Type B pancreatic cell (in vitro differentiated cells): ENCODE data around the gene GRIK4. TPM values are rescaled to one million over a fixed set of nuclear protein-coding genes. Genes with fewer than 3 reads are reported as not detected.
"Not testable (repeated sequence)": the region's sequence is repeated elsewhere in the genome, so short reads cannot be mapped to it uniquely, and the experiment has no call there.

ENCODE experiments used
- DNase-seq: peaks from one replicate; pipeline ENCODE4 v3.0.0; 2021; ENCODE audit warnings: mixed read lengths; ENCODE audit not compliant: unreplicated experiment; ENCODE audit errors: extremely low spot score
- H3K27ac Mint-ChIP-seq: 2 replicates; pipeline ENCODE4 v1.8.0; 2021; ENCODE audit warnings: mild to moderate bottlenecking, mixed read lengths
- H3K27me3 Mint-ChIP-seq: 2 replicates; pipeline ENCODE4 v1.8.0; 2021; ENCODE audit warnings: mixed read lengths
- H3K36me3 Mint-ChIP-seq: 2 replicates; pipeline ENCODE4 v1.8.0; 2021; ENCODE audit warnings: mixed read lengths
- H3K4me1 Mint-ChIP-seq: one replicate; pipeline ENCODE4 v1.8.0; 2021; ENCODE audit warnings: mixed read lengths; ENCODE audit not compliant: unreplicated experiment
- H3K4me3 Mint-ChIP-seq: 2 replicates; pipeline ENCODE4 v1.8.0; 2021; ENCODE audit warnings: mild to moderate bottlenecking, mixed read lengths
- H3K9me3 Mint-ChIP-seq: 2 replicates; pipeline ENCODE4 v1.8.0; 2021; ENCODE audit warnings: mixed read lengths
- CTCF ChIP-seq: fragments of 200-600 bp; sonication (generic); conservative IDR thresholded peaks from 2 replicates; pipeline ENCODE4 v1.5.0; 2021; ENCODE audit warnings: antibody characterized with exemption, mild to moderate bottlenecking
- total RNA-seq: library from RNA; stranded (reverse); gene quantifications from 2 replicates; pipeline ENCODE4 v1.2.1, GENCODE V29; 2021; ENCODE audit warnings: low replicate concordance

GRIK4 gene
- total RNA-seq, 1 donor from 2014 or later: 0.72 TPM

DNA sequence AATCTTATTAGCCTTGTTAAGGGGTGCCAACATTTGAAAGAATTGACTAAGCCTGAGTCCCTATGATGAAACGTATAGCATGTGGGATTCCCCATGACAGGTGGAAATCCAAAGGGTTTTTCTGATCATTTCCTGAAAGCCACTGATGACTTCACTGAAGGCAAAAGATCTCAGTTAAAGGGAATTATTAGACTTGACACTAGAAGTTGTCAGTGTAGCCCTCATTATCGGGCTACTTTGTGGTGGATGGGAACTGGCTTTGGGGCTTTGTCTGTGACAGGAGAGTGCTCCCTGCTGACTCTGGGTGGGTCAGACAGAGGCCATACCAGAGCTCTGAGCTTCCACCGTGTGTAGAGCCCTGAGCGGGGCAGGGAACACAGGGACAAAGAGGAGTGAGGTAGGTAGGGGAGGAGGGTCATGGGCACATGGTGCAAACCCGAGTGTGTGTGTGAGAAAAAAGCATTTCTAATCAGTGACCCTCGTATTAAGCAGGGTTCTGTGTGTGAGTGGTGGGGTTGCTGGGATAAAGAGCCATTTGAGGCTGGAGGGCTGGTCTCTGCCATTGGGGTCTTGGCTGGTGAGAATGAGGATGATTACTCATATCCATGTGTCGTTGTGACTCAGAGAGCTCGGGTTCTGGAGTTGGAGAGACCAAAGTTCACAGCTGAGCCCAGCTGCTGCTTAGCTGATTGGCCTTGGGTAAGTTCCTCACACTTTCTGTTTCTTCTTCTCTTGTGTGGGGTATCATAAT, 101.1 kb downstream of the GRIK4 start:
- H3K36me3 Mint-ChIP-seq: no peaks in the 10 kb centered on the region
- DNase-seq: no peak
- H3K27me3 Mint-ChIP-seq: peaks cover 34% of the 10 kb centered on the region
- H3K4me3 Mint-ChIP-seq: no peak overlapping the region
- H3K4me1 Mint-ChIP-seq: peaks cover 20% of the 10 kb centered on the region
- TF ChIP-seq CTCF: no peak
- peaks cover 7% of the 10 kb centered on the region for H3K9me3 Mint-ChIP-seq
- no peak overlapping the region for H3K27ac Mint-ChIP-seq

DNA sequence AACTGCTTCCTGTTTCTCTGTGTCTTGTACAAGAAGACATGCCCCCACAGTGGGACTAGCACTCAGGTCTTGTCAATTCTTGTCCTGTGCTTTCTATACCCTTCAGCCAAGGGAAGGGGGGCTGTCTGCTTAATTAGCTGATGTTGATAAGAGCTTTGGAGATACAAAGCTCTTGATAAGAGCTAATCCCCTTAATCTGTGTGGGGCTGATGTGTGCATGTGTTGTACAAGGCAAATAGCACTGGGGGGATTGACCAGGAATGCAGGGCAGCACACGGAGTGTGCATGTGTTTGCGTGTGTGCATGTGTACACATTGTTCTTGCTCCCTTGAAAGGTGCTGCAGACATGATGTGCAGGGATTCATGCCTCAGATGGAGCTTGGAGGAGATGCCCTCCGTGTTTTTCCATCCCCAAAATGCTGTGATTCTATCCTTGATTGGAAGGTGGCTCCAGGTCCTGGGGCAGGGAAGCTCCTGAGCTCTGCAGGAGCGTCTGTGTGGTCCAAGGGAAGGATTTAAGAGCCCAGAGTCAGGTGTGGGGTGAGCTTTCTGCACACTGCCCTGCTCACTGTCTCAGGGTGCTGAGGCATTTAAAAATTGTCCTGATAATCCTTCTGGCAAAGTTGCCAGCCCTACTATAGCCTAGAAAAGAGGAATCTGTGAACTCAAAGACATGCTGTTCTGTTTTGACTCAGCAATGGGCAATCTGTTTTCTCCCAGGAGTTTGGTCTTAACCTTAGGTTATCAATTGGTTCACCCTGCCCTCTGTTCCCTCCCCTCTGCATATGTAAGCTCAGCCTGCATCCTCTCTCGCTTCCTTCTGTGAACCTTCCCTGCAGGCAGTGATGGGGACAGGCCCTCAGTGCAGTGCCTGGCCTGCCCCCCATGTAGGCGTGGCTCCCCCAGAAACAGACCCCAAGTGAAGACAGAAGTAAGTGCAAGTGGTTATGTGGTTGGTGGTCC, 102.0 kb downstream of the GRIK4 start:
- Mint-ChIP-seq H3K9me3 (peaks cover 13% of the 10 kb centered on the region), H3K27ac (no peak overlapping the region)

GRCh38 chr11:120615391-120615790, 103.8 kb downstream of the GRIK4 start:
- no peak for TF ChIP-seq CTCF
- no peak overlapping the region for H3K27ac Mint-ChIP-seq
- peaks cover 28% of the 10 kb centered on the region for H3K27me3 Mint-ChIP-seq
- no peak for DNase-seq
- no peak overlapping the region for H3K4me3 Mint-ChIP-seq
- H3K4me1 Mint-ChIP-seq: peaks cover 9% of the 10 kb centered on the region
- peaks cover 20% of the 10 kb centered on the region for H3K9me3 Mint-ChIP-seq
- peaks cover 5% of the 10 kb centered on the region for H3K36me3 Mint-ChIP-seq

More for the DNA sequence above, 102.0 kb downstream of the GRIK4 start:
- no peak overlapping the region for H3K4me3 Mint-ChIP-seq
- TF ChIP-seq CTCF: no peak
- no peak for DNase-seq
- H3K27me3 Mint-ChIP-seq: peaks cover 34% of the 10 kb centered on the region
- H3K4me1 Mint-ChIP-seq: peaks cover 15% of the 10 kb centered on the region
- H3K36me3 Mint-ChIP-seq: peaks cover 5% of the 10 kb centered on the region

DNA sequence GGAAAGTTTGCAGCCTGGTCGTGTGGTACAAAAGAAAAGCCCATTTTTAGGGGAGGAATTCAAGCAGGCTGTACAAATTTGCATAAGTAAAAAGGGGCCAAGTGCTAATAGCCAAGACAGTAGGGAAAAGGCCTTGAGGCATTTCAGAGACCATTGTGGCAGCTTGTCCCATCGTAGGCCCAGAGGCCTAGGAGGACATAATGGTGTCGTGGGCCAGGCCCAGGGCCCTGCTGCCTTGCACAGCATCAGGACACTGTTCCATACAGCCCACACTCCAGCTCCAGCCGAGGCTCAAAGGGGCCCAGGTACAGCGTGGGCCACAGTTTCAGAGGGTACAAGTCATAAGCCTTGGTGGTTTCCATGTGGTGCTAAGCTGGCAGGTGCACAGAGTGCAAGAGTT, 106.9 kb downstream of the GRIK4 start:
- Mint-ChIP-seq H3K4me3 (no peak overlapping the region), H3K36me3 (peaks cover 5% of the 10 kb centered on the region), H3K9me3 (peaks cover 20% of the 10 kb centered on the region), H3K27me3 (peaks cover 4% of the 10 kb centered on the region), H3K27ac (no peak overlapping the region), H3K4me1 (peaks cover 9% of the 10 kb centered on the region)
- DNase-seq: no peak
- no peak for TF ChIP-seq CTCF

GRCh38 chr11:120622189-120622875, 110.8 kb downstream of the GRIK4 start:
- Mint-ChIP-seq H3K4me1 (peaks cover 14% of the 10 kb centered on the region), H3K36me3 (peaks cover 5% of the 10 kb centered on the region), H3K4me3 (no peak overlapping the region), H3K27ac (no peak overlapping the region), H3K9me3 (peaks cover 16% of the 10 kb centered on the region), H3K27me3 (peaks cover 9% of the 10 kb centered on the region)
- no peak for DNase-seq
- TF ChIP-seq CTCF: peak; percentile 50

- not testable (repeated sequence) for H3K9me3 Mint-ChIP-seq, DNase-seq, H3K27ac Mint-ChIP-seq, H3K36me3 Mint-ChIP-seq, H3K4me3 Mint-ChIP-seq
- Mint-ChIP-seq H3K4me1 (peaks cover 14% of the 10 kb centered on the region), H3K27me3 (peaks cover 13% of the 10 kb centered on the region)
These were observed 113.4 kb downstream of the GRIK4 start for GRCh38 chr11:120624992-120625391.
